ENCODE data around the gene DRC7.

DRC7 gene

DNA sequence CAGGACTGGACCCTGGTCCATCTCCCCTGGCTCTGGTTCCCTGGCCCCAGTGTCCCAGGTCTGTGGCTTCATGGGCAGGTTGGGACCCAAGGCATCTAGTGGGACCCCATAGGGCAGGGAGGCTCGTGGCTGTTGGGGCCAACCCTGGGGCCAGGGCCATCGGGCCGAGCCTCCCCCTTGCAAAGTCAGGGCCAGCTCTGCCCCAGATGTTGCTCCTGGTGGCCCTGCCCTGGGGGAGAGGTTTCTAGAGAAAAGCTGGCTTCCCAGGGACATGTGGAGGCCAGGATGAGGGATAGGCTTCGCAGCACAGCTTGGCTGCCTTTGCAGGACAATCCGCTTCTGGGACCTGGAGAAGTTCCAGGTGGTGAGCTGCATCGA, 57.6 kb downstream of the DRC7 start:
- TF ChIP-seq ZFX (IDR thresholded peaks at IDR 0.05), result no peak
- TF ChIP-seq, protein P1, sequence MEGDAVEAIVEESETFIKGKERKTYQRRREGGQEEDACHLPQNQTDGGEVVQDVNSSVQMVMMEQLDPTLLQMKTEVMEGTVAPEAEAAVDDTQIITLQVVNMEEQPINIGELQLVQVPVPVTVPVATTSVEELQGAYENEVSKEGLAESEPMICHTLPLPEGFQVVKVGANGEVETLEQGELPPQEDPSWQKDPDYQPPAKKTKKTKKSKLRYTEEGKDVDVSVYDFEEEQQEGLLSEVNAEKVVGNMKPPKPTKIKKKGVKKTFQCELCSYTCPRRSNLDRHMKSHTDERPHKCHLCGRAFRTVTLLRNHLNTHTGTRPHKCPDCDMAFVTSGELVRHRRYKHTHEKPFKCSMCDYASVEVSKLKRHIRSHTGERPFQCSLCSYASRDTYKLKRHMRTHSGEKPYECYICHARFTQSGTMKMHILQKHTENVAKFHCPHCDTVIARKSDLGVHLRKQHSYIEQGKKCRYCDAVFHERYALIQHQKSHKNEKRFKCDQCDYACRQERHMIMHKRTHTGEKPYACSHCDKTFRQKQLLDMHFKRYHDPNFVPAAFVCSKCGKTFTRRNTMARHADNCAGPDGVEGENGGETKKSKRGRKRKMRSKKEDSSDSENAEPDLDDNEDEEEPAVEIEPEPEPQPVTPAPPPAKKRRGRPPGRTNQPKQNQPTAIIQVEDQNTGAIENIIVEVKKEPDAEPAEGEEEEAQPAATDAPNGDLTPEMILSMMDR (conservative IDR thresholded peaks at IDR 0.05), result no peak

DNA sequence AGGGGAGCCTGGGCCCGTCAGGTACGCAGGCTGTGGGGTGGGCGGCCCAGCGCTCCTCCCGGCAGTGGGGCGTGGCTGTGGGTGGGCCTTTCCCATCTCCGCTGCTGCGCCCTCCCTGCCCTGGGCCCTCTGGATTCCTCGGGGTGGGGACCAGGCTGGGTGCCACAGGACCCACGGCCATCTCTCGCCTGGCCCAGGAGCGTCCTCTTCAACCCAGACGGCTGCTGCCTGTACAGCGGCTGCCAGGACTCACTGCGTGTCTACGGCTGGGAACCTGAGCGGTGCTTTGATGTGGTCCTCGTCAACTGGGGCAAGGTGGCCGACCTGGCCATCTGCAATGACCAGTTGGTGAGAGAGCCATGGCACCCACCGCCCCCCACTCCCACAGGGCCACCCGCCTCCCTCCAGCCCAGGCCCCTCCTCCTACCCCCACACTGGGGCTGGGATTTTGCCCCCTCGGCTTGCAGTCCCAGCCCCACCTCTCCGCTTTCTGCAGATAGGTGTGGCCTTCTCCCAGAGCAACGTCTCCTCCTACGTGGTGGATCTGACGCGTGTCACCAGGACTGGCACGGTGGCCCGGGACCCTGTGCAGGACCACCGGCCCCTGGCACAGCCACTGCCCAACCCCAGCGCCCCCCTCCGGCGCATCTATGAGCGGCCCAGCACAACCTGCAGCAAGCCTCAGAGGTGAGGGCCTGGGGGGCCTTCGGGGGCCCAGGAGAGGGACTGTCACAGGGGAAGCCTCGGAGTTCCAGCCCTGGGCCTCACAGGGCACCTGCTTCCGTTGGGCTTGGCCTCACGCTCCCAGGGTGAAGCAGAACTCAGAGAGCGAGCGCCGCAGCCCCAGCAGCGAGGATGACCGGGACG, 58.2 kb downstream of the DRC7 start:
- H3K27ac ChIP-seq, result no peak overlapping the region
- TF ChIP-seq, protein P1 (conservative IDR thresholded peaks at IDR 0.05), result no peak
- TF ChIP-seq ZFX (IDR thresholded peaks at IDR 0.05), result no peak

More for the DNA sequence above, 57.6 kb downstream of the DRC7 start:
- no peak overlapping the region for H3K27ac ChIP-seq

DNA sequence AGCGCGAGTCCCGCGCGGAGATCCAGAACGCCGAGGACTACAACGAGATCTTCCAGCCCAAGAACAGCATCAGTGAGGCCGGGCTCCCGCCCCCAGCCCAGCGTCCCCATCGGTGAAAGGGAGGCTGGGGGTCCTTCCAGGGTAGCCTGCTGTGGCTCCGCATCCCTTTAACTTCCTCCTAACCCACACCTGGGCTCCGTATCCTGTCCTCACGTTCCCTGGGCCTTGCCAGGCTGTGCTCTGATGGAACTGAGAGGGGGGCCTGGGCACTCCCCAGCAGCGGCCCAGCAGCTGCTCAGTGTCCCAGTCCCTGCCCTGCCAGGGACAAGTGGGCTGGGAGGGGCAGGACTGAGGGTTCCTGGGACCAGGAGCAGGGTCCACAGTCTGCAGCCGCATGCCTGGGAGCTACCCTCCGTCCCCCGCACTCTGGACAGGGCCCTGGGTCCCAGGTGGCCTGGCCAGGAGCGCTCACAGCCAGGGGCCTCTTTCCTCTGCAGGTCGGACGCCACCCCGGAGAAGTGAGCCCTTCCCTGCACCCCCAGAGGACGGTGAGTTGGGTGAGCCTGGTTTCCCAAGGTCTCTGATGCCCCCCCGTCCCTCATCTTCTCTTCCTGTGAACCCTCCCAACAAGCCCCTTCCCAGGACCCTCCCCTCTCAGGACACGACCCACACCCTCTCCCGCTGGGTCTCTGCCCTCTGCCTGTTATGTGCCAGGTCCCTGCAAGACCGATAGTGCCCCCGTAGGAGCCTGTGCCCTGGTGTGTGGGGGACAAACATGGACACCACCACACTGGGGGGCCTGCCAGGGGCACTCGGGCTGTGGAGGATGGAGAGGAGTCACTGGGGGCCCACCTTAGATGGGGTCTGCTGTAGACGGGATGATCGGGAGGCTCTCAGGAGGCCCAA, 59.1 kb downstream of the DRC7 start:
- TF ChIP-seq ZFX (IDR thresholded peaks at IDR 0.05), result no peak
- TF ChIP-seq, protein P1 (conservative IDR thresholded peaks at IDR 0.05), result no peak
- H3K27ac ChIP-seq, result no peak overlapping the region

DNA sequence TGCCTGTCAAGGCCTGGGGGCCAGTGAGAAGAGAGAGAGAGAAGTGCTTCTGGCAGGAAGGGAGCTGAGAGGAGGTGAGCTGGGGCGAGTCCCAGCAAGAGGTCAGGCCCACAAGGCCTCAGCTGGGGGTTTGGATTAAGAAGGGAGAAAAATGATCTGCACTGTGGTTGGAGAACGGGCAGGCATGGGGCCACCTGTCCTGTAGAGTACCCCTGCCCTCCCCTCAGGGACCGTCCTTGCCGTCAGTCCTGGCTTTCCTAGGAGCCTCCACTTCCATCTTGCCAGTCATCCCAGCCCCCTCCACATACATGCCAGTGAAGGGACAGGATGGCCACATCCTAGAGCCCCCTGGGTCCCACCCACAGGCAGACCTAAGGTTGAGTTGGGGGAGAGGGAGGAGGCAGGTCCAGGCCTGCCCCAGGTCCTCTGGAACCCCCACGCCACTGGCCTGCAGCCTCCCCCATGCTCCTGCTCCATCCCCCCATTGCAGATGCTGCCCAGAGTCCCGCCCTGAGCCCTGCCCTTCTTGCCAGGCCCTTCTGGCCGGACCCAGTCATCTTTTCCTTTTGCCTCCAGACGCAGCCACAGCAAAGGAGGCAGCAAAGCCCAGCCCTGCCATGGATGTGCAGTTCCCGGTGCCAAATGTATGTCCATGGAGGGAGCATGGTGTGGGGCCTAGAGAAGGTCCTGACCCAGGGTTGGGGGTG, 59.9 kb downstream of the DRC7 start:
- H3K27ac ChIP-seq, result no peak overlapping the region
- no peak for TF ChIP-seq ZFX (IDR thresholded peaks at IDR 0.05)
- TF ChIP-seq, protein P1 (conservative IDR thresholded peaks at IDR 0.05), result no peak

GRCh38 chr16:57755061-57755684, 60.6 kb downstream of the DRC7 start:
- no peak overlapping the region for H3K27ac ChIP-seq
- no peak for TF ChIP-seq ZFX (IDR thresholded peaks at IDR 0.05)
- TF ChIP-seq, protein P1 (conservative IDR thresholded peaks at IDR 0.05), result no peak

- no peak for TF ChIP-seq ZFX (IDR thresholded peaks at IDR 0.05)
- TF ChIP-seq, protein P1 (conservative IDR thresholded peaks at IDR 0.05), result no peak
- H3K27ac ChIP-seq, result no peak overlapping the region
Observed at GRCh38 chr16:57755726-57756423, 61.3 kb downstream of the DRC7 start.

All from C4-2B (cell line).